LNCAP (cell line): Measurements from ENCODE around the gene ANKRD44.

Source experiments
- CTCF ChIP-seq: fragments of 450-650 bp; IDR thresholded peaks from 2 replicates; pipeline ENCODE4 v1.5.1; 2017; ENCODE audit warnings: mild to moderate bottlenecking

Gene ANKRD44

GRCh38 chr2:196977507-196977906, 333.1 kb downstream of the ANKRD44 start:
- TF ChIP-seq CTCF = no peak

- TF ChIP-seq CTCF = no peak
These were observed 335.6 kb downstream of the ANKRD44 start for GRCh38 chr2:196974970-196975369.

- no peak for TF ChIP-seq CTCF
These were observed 338.9 kb downstream of the ANKRD44 start for GRCh38 chr2:196971574-196972279.

- TF ChIP-seq CTCF = no peak
These were observed 340.5 kb downstream of the ANKRD44 start for GRCh38 chr2:196970099-196970498.

GRCh38 chr2:196968516-196968915, 342.1 kb downstream of the ANKRD44 start:
- TF ChIP-seq CTCF = no peak

- TF ChIP-seq CTCF = no peak
These were observed 342.8 kb downstream of the ANKRD44 start for GRCh38 chr2:196967775-196968174.

GRCh38 chr2:196967116-196967515, 343.5 kb downstream of the ANKRD44 start:
- no peak for TF ChIP-seq CTCF

- no peak for TF ChIP-seq CTCF
These were observed 344.5 kb downstream of the ANKRD44 start for GRCh38 chr2:196966061-196966460.
